Upper lobe of right lung (tissue), 1 donor: ENCODE results near the gene DNAJC3. TPM values are rescaled to one million over a fixed set of nuclear protein-coding genes. Genes with fewer than 3 reads are reported as not detected.
"Not testable (repeated sequence)": the region's sequence is repeated elsewhere in the genome, so short reads cannot be mapped to it uniquely, and the experiment has no call there.

Experiments used
- ATAC-seq: fragments of 200-7000 bp; cut with Tn5 transposase; one replicate; pipeline ENCODE4 v1.9.1; 2020; ENCODE audit warnings: mild to moderate bottlenecking, moderate library complexity
- DNase-seq: peaks from one replicate; pipeline ENCODE4 v3.0.0-alpha.2; 2020
- H3K27ac ChIP-seq: fragments of 200-600 bp; one replicate; pipeline ENCODE4 v1.8.0; 2022
- H3K27me3 ChIP-seq: fragments of 200-600 bp; one replicate; pipeline ENCODE4 v1.8.0; 2022; ENCODE audit warnings: mild to moderate bottlenecking
- H3K36me3 ChIP-seq: fragments of 200-600 bp; one replicate; pipeline ENCODE4 v1.8.0; 2022
- H3K4me1 ChIP-seq: fragments of 200-600 bp; one replicate; pipeline ENCODE4 v1.8.0; 2022
- H3K4me3 ChIP-seq: fragments of 200-600 bp; one replicate; pipeline ENCODE4 v1.8.0; 2022; ENCODE audit warnings: mild to moderate bottlenecking
- H3K9me3 ChIP-seq: fragments of 200-600 bp; one replicate; pipeline ENCODE4 v1.8.0; 2022
- CTCF ChIP-seq: fragments of 200-600 bp; IDR thresholded peaks from one replicate; pipeline ENCODE4 v1.8.0; 2022; ENCODE audit warnings: antibody characterized with exemption
- intact Hi-C: fragments of 100-400 bp; cut with DNase I; formaldehyde crosslinking; loops from one replicate; pipeline ENCODE4 v1.11.0; 2022
- total RNA-seq: library from RNA; stranded (reverse); fragmentation: NEBNext Ultra II Directional; extraction: Animal tissue kit (Norgen Biotek cat#: 25700); gene quantifications from one replicate; pipeline ENCODE4 v1.2.1, GENCODE V29; 2021
- donor health status: DM: no; HTN: yes; CAD: no; lungs with severe emphysema.

DNAJC3 gene
- total RNA-seq, 1 donor from 2014 or later, result 67.9 TPM

- H3K27me3 ChIP-seq, result no peaks in the 10 kb centered on the region
- H3K36me3 ChIP-seq, result peaks cover 15% of the 10 kb centered on the region
- H3K27ac ChIP-seq, result no peak overlapping the region
- no peaks in the 10 kb centered on the region for H3K4me1 ChIP-seq
- no peak for DNase-seq
- no peak for TF ChIP-seq CTCF
- H3K9me3 ChIP-seq, result no peaks in the 10 kb centered on the region
- intact Hi-C loops, result no loop called here
- peak; percentile 36 for ATAC-seq
- no peak overlapping the region for H3K4me3 ChIP-seq
These were observed 46.5 kb downstream of the DNAJC3 start for GRCh38 chr13:95723438-95723837.

GRCh38 chr13:95724252-95724651 lies 47.3 kb downstream of the DNAJC3 start:
- DNase-seq, result no peak

GRCh38 chr13:95726876-95727275 lies 49.9 kb downstream of the DNAJC3 start:
- Histone ChIP-seq H3K27ac (no peak overlapping the region), H3K27me3 (no peaks in the 10 kb centered on the region), H3K4me3 (no peak overlapping the region), H3K9me3 (no peaks in the 10 kb centered on the region), H3K36me3 (peaks cover 15% of the 10 kb centered on the region), H3K4me1 (no peaks in the 10 kb centered on the region)
- TF ChIP-seq CTCF, result no peak
- ATAC-seq, result no peak
- DNase-seq, result no peak
- intact Hi-C loops, result no loop called here

More at GRCh38 chr13:95724252-95724651, 47.3 kb downstream of the DNAJC3 start:
- peaks cover 15% of the 10 kb centered on the region for H3K36me3 ChIP-seq
- H3K27me3 ChIP-seq, result no peaks in the 10 kb centered on the region
- H3K9me3 ChIP-seq, result no peaks in the 10 kb centered on the region
- no peaks in the 10 kb centered on the region for H3K4me1 ChIP-seq
- no peak overlapping the region for H3K27ac ChIP-seq
- H3K4me3 ChIP-seq, result no peak overlapping the region
- intact Hi-C loops, result no loop called here
- no peak for TF ChIP-seq CTCF
- ATAC-seq, result no peak

GRCh38 chr13:95728957-95729356 lies 52.0 kb downstream of the DNAJC3 start:
- no peaks in the 10 kb centered on the region for H3K27me3 ChIP-seq
- no peak overlapping the region for H3K27ac ChIP-seq
- no peak for TF ChIP-seq CTCF
- no peak overlapping the region for H3K4me3 ChIP-seq
- H3K4me1 ChIP-seq, result no peaks in the 10 kb centered on the region
- ATAC-seq (no peak), DNase-seq (no peak)
- H3K36me3 ChIP-seq, result peaks cover 7% of the 10 kb centered on the region
- peaks cover 2% of the 10 kb centered on the region for H3K9me3 ChIP-seq
- intact Hi-C loops, result no loop called here

GRCh38 chr13:95734124-95734523 lies 57.2 kb downstream of the DNAJC3 start:
- Histone ChIP-seq H3K4me3 (no peak overlapping the region), H3K4me1 (no peaks in the 10 kb centered on the region), H3K27ac (no peak overlapping the region), H3K36me3 (no peaks in the 10 kb centered on the region), H3K9me3 (peaks cover 9% of the 10 kb centered on the region), H3K27me3 (no peaks in the 10 kb centered on the region)
- intact Hi-C loops, result no loop called here
- ATAC-seq (no peak), DNase-seq (no peak)
- TF ChIP-seq CTCF, result no peak

- ATAC-seq, H3K27me3 ChIP-seq, H3K36me3 ChIP-seq, DNase-seq, H3K4me3 ChIP-seq, H3K27ac ChIP-seq, intact Hi-C loops, H3K4me1 ChIP-seq, H3K9me3 ChIP-seq: not testable (repeated sequence)
These were observed 63.4 kb downstream of the DNAJC3 start for GRCh38 chr13:95740071-95740978.
